ENCODE measurements around the gene RASGEF1C.
"Not testable (repeated sequence)": the region's sequence is repeated elsewhere in the genome, so short reads cannot be mapped to it uniquely, and the experiment has no call there.

The RASGEF1C gene

DNA sequence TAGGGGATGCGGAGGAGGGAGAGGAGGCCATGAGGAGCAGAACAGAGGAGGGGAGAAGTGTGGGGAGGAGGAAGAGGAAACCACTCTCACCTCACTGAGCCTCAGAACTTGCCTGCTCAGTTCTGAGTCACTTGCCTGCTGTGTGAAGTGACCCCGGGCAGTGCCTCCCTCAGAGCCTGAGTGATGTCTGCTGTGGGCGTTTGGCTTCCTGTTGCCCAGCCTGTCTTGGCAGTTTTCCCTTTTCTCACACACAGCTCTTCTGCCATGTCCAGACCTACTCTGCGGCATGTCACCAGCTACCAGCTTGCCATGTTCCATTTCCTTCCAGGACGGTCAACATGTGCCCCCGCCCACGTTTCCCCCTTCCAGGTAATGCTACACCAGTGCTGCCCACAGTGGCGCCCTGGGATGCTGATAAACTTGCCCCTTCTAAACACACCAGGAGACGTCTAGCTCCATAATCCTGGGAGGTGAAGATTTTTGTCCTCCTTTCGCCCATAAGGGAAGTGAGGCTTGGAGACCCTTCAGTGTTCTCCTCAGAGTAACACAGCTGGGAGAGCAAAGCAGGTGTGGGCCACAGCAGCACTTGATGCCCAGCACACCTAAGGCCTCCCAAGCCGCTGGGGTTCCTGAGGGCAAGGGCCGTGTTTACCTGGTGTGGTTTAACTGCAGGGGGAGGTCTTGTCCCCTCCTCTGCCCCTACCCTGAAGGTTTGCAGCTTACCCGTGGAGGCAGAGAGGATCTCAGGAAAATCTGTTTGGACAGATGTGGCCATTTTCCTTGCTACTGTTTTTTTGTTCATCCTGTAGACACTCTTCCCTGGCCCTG lies 73.7 kb downstream of the RASGEF1C start:
- DNase-seq: no peak

DNA sequence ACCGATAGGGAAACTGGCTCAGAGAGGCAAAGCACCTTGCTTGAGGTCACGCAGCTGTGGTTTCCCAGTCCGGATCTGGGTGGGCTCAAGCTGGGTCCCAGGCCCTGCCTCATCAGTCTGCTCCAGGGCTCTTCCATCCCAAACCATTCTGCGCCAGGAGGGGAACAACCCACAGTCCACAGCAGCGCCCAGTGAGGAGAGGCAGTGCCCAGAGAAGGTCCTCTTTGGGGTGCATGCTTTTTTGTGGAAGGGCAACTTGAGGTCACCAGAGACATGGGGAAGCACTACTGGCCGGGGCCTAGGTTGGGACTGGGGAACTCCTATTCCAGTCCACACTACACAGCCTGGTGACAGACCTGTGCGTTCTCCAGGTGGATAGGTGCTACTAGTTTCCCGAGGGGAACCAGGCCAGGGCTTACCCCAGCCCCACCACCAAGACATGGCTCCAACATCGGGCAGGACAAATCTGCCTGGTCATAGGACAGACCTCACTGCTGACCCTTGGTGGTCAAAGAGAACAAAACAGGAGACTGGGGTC lies 75.0 kb downstream of the RASGEF1C start:
- DNase-seq: no peak

DNA sequence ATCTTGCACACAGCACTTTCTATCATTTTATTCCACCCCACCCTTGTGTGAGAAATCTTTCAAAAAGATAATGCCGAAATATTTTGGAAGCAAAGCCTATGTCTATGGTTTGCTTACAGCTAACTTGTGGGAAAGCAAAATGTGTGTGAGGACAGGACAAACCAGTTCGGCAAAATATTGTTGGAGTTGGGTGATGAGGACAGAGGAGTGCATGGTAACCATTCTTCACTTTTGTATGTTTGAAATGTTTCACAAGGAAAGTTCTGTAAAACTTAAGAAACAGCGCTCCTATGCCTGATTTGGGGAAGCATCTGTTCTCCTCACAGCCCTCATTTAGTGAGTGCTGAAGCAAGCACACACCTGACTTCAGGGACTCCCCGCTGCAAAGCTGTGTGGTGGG lies 75.5 kb downstream of the RASGEF1C start:
- no peak for DNase-seq

DNA sequence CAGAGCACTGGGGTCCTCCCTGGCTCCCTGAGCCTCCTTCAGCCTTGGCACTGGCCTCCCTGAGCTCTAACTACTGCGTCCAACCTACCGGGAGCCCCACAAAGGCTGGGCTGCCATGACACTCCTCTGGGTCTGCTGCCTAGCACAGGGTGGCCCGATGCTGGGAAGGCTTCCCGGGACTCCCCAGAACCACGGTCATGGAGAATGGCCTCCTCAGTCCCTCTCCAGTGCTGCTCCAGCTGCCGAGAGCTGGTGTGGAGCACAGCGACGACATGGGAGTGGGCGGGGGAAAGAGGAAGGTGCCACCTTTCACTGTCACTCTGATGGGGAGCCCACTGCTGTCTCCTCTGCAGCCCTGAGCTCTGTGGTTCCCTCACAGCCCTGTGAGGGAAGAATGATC lies 76.0 kb downstream of the RASGEF1C start:
- no peak for DNase-seq

DNA sequence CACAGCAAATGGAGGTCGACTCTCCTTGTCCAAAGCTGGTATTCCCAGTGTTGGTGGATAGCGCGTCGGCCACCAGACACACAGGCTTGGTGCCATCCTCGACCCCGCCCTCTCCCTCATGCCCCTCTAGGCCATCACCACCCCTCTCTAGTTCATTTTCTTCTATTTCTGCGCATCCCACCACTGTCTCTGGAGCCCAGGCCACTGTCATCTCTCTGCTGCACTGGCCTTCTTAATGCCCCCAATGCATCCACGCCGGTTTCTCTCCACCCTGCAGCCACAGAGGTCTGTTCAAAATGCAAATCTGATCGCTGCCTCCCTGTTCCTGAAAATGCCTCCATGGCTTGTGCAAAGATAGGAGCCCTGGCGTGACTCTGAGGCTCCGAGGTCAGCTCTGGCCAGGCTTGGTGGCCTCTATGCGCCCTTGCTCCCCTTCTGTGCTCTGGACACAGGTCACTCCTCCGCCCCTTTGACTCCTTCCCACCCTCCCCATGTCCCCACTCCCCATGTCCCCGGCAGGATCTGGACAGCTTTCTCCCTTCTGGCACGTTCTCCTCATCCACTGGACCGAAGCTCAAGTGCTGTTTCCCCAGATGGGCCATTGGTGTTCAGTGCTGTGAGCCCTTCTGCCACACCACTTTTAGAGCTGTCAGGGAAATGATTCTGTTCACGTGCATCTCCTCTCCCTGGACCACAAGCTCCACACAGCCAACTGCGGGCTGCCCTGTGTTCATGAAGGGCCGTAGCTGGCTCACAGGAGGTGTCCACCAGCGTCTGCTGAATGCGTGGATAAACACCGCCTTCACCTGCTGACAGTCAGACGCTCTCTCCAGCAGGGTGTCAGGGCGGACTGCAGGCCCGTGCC lies 77.9 kb downstream of the RASGEF1C start:
- no peak for DNase-seq

DNA sequence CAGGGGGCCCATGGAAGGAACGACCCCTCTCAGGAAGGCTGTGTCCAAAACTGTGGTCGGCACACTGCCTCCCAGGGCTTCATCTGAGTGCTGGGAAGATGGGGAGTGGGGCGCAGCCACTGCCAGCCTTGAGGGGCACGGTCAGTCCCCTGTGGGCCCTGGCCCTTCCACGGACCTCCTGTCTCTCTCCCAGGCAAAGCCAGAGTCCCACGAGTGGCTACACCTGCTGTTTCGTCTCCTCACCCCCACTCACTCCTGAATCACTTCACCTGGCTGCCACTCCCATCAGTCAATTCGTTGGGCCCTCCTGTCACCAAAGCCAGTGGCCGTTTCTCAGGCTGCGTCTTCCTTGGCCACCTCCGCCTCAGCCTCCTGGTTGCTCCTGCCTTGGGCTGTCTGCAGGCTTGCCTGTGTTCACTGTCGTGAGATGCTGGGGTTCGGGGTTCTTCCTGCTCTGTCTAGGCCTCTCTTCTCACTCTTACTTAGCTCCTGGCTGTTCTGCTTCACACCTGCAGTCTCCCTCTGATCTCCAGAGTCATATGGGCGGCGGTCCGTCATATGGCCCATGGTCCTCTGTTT lies 78.6 kb downstream of the RASGEF1C start:
- no peak for DNase-seq

DNA sequence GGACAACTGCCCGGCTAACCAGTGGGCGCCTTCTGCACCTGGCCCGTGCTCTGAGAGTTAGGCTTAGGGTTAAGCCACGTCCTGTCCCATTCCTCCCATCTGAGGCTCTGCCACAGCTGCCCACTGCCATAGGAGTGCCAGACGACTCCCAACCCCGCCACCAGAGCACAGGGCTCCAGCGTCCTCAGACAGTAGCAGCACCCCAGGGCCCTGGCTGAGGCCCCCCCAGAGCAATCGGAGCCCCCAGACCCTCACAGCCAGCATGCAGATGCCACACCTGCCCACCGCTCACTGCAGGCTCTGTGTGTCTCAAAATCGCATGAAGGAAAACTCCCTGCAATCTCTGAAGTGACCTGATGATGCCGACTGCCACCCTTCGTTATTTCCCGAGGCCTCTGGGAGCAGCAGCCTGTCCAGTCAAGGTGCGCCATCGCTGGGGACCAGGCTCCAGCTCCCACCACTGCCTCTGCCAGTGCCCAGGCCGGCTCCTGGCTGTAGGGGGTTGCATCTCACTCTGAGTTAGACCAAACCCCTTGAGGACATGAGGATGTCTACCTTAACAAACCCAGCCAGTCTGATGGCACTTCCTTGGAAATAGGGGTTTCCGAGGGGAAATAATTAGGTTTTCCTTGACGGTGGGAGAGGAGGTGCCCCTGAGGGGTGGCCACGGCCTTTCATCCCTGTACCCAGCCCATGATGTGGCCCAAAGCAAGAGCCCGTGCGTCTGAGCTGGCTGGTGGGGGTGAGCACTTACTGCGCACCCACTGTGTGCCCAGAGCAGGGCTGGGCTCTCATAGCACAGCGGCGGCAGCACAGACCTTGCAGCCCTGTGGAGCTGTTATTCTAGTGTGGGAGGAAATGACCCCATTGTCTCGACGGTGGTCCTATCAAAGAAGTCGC lies 79.5 kb downstream of the RASGEF1C start:
- no peak for DNase-seq

DNA sequence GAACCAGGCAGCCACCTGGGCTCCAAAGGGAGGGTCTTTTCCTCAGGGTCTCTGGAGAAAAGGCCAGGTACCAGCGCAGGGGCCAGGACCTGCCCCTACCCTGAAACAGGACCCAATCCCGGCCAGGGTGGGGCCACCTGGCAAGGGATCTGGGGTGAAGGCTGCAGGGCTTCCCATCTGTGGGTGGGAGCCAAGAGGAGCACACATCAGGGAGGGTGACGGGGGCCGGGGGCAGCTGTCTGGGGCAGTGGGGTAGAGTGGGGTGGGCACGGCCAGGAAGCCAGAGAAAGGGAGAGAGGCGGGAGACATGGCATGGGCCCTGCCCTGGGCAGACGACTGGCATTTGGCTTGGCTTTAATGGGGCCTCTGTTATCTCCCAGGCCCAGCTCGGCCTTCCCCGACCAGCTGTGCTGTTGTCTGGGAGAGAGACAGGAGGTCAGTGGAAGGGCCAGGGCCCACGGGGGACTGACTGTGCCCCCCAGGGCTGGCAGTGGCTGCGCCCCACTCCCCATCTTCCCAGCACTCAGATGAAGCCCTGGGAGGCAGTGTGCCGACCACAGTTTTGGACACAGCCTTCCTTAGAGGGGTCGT lies 80.2 kb downstream of the RASGEF1C start:
- DNase-seq: peak; percentile 63 to 81

DNA sequence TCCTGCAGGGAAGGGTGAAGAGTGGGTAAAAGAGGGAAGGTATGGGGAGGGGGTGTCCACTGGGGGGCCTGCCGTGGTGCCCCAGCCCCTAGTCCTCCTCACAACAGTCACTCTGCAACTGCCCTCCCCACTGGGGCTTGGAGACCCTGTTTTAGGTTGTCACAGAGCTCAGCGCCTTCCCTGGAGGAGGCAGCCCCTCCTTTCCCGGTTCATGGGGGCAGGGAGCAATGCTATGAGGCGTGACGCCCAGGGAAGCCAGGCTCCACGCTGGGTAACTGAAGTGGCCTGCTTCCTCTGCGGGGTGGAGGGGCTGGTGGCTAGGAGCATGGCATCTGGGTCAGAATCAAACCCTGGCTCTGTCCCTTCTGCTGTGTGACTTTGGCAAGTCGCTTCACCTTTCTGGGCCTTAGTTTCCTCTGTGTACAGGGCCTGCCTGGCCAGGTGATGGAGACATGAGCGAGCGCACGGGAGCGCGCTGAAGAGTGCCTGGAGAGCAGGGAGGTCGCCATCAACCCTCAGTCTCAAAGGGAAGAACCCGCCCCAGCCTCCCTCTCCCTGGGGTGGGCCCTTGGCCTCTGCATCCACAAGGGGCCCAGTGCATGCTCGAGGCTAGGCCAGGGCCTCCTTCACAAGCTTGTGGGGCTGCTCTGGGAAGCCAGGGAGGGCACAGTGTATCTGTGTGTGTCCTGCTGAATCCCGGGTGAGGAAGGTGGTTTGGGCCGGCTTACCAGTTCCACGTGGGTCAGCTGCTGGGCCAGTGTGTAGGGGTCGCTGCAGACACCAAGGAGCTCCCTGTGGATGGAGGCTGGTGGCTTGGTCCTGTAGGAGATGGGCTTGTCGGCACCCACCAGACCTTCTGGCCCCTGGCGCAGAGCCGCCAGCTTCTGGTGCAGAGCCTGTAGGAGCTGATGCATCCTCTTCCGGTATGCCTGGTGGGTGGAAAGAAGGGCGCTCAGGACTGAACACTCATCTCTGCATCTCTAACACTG lies 81.0 kb downstream of the RASGEF1C start:
- DNase-seq: no peak

DNA sequence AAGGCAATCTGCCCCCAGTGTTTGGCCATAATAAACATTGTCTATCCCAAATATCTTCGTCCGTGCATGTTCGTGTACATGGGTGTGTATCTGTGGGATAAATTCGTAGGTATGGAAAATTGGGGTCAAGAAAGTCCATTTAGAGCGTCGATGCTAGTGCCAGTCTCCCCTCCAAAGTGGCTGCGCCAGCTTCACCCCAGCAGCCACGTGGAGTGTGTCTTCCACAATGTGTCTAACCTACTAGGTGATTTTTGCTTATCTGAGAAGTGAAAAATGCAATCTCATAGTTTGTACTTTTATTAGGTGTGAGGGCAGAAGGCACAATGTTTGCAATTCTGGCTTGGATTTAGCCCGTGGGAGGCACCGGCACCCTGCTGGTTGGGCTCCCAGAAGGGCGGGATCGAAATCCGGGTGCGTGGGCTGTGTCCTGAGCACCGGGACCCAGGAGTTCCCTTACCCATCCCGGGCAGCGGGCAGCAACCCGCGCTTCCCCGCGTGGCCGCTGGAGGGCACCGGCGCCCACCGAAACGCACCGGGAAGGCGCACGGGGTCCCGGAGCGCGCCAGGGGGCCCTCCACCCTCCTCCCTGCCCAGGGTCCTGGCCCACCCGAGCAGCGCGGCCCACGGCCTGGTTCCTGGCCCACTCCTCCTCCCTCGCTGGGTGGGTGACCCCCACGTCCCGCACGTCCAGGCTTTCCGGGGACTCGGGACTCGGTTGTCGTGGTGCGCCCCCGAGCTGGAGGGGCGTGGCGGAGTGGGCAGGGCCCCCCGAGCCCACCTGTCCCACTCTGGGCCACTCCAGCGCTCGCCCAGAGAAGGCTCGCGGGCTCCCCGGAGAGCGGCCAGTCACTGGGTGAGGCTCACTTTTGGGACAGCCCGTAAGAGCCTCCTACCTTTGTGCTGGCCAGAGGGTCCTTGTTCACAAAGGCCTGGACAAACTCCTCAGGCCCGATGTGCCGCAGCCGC lies 82.0 kb downstream of the RASGEF1C start:
- peak in 1 of 2 donors; percentile 13 for DNase-seq

DNA sequence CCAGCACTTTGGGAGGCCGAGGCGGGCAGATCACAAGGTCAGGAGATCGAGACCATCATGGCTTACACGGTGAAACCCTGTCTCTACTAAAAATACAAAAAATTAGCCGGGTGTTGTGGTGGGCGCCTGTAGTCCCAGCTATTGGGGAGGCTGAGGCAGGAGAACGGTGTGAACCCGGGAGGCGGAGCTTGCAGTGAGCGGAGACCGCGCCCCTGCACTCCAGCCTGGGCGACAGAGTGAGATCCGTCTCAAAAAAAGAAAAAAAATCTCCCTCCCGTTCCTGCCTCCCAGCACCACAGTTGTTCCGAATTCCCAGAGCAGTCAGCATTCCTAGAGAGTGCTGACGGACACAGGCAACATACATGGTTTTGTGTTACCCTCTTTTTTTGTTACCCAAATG lies 82.9 kb downstream of the RASGEF1C start:
- DNase-seq: not testable (repeated sequence)

DNA sequence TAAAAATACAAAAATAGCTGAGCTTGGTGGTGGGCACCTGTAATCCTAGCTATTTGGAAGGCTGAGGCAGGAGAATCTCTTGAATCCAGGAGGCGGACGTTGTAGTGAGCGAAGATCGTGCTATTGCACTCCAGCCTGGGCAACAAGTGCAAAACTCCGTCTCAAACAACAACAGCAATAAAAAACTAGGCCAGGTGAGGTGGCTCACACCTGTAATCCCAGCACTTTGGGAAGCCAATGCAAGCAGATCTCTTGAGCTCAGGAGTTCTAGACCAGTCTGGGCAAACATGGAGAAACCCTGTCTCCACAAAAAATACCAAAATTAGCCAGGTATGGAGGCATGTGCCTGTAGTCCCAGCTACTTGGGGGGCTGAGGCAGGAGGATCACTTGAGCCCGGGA lies 84.3 kb downstream of the RASGEF1C start:
- DNase-seq: not testable (repeated sequence)

DNA sequence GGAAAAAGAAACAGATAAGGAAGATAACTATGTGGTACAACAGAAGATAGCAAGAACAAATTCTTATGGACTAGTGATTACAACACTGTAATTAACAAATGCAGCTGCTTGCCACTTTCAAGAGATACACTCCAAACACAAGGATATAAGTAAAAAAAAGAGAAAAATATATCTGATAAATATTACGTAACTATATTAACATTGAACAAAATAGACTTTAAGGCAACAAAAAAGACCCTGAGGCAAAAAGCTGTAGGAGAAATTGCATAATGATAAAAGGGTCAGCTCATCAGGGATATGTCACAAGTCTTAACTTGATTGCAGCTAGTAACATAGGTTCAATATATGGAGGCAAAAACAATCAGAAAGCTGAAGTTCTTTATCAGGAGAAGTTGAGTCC lies 86.1 kb downstream of the RASGEF1C start:
- no peak for DNase-seq

DNA sequence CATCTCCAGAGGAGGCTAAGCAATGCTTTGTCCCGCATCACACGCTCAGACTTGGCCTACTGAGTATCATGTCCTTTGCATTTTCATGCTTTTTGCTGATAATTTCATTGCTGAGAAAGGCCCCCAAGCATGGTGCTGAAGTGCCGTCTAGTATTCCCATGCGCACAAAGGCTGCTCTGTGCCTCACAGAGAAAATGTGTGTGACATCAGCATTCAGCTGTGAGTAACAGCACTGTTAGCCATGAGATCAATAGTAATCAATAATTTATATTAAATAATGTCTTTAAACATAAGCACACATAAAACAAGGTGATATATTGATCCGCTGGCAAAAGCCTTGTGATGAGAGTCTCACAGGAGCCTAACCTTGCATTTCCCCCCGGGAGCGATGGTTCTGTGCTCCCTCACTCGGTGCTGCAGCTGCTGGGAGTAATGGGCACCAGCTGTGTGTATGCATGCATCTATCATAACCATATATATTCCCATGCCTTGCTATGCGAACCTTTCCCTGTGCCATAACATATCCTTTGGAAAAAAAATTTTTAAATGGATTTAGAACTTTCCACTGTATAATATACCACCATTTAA lies 87.1 kb downstream of the RASGEF1C start:
- DNase-seq: no peak

DNA sequence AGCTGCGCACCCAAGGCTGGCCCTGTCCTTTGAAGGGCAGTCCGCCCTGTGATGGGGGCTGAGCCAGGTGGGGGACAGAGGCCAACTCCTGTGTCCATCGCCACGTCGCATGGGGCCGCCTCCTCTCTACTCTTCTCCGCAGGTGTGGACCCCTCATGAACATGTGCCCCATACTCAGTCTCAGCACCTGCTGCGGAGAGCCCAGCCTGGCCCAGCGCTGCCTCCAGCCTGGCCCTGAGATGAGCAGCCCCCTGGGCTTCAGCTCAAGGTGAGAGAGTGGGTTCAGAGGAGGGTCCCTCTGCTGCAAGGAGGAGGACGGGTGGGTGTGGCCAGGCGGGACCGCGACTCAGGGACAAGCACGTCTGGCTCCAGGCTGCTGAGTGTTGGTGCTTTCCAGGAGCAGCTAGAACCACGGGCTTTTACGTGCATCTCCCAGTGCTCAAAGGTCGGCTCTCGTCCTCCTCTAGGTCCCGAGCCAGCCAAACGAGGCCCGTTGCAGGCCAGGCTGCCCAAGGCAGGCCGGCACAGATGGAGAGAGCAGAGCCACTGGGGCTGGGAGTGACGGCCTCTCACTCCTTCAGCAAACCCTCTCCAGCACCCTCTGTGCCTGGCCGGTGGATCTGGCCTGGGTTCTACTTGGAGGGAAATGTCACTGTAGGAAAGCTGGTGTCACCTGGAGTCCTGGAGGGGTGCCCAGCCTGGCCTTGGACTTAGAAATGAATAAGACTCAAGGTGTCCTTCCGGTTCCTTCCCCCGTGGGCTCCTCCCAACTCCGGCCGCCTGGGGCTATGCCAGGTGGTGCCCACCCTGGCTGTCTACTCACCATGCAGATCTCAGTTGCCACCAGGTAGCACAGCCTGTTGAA lies 88.5 kb downstream of the RASGEF1C start:
- no peak for DNase-seq

DNA sequence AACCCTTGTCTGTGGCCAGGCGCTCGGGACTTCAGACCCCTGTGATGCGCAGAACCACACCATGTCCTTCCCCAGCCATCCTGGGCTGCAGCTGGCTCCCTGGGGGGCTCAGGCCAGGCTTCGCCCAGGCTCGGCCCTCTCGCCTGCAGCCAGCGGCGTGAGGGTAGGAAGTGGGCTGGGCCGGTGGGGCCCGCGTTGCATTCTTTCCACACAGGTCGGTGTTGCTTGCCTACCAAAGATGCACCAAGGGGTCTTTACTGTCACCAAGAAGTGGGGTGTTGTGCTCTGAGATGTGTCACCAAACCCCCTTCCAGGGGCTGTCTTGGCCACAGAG lies 89.1 kb downstream of the RASGEF1C start:
- no peak for DNase-seq

DNA sequence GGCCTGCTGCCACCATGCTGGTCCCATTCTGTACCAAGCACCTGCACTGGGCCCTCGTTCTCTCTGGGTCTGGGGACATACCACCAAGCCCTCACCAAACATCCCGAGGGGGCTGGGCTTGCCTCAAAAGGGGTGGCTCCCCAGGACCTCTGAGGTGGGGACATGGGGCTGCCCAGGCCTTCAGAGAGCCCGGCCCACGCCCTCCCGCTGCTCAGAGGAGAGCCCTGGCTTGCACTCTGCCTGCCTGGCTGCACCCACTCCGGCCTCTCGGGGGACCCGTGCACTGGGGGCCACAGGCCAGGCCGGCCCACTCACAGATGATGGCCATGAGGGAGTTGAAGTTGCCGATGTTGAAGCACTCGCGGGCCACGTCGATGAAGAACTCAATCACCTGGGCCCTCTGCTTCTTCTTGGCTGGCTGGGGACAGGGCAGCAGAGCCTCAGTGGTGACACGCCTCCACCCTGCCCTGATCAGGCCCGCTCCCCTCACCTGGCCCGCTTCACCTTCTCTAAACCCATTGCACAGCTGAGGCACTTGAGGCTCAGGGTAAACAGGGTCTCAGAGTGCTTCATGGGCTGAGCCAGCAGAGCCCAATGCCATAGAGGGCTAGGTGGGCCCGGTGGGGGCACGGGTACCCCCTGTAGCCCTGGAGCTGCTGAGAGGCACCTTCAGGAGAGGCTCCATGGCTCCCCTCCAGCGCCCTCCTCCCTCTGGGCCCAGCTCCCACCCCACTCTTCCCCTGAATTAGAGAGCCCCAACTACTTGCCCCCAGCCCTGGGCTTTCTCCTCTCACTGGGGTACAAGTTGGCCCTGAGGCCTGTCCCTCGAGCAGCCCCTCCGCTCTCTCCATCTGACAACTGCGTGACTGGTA lies 89.7 kb downstream of the RASGEF1C start:
- no peak for DNase-seq
